ENCODE results near the gene MX1. TPM values are rescaled to one million over a fixed set of nuclear protein-coding genes. Genes with fewer than 3 reads are reported as not detected.

Gene MX1
- total and polyA plus RNA-seq, 2 donors (not counting 1 experiment from before 2014, with no cell fraction given) = 10.3 to 17.5 TPM

DNA sequence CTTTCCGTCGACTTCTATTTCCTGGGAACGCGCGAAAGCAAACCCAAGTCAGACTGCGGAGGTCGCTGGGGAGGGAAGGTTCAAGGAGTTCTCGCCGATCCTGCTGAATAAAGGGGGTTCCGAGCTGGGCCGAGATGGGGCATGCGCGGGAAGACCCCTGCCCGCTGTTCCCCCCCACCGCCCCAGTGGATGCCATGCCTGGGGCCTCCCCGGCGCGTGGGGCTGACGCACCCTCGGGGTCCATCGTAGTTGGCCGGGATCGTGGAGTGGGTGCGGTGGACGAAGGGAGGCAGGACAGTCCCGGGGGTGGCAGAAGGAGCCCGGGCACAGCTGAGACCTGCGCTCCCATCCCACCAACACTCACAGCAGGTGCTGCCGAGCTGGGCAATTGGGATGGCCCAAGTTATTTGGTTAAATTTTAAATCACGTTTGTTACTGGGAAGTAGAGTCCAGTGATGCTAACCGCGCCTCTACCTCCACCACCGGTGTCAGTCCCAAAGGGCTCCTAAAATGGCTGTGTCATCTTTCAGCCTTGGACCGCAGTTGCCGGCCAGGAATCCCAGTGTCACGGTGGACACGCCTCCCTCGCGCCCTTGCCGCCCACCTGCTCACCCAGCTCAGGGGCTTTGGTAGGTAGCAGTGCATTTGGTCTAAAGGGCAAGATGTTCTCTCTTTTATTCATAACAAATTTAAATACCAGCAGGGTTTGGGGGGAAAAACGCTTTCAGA, 801 bp downstream of the MX1 start:
- no peaks in the 10 kb centered on the region for H3K4me1 ChIP-seq (ENCODE audit: control insufficient read depth, extremely low read depth, insufficient read depth, low read length)
- H3K36me3 ChIP-seq (ENCODE audit: control insufficient read depth, insufficient read depth, low read length) = no peaks in the 10 kb centered on the region
- TF ChIP-seq, protein P1, sequence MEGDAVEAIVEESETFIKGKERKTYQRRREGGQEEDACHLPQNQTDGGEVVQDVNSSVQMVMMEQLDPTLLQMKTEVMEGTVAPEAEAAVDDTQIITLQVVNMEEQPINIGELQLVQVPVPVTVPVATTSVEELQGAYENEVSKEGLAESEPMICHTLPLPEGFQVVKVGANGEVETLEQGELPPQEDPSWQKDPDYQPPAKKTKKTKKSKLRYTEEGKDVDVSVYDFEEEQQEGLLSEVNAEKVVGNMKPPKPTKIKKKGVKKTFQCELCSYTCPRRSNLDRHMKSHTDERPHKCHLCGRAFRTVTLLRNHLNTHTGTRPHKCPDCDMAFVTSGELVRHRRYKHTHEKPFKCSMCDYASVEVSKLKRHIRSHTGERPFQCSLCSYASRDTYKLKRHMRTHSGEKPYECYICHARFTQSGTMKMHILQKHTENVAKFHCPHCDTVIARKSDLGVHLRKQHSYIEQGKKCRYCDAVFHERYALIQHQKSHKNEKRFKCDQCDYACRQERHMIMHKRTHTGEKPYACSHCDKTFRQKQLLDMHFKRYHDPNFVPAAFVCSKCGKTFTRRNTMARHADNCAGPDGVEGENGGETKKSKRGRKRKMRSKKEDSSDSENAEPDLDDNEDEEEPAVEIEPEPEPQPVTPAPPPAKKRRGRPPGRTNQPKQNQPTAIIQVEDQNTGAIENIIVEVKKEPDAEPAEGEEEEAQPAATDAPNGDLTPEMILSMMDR (conservative IDR thresholded peaks at IDR 0.05 in 1 of 2, IDR thresholded peaks at IDR 0.05 in 1 of 2; ENCODE audit: low read depth in 1 of 2, low read length in 2 of 2) = no peak
- no peak for TF ChIP-seq EZH2 (IDR thresholded peaks at IDR 0.05; ENCODE audit: low read length, missing control alignments)
- H2AFZ ChIP-seq (ENCODE audit: low read length) = peak overlapping the region; percentile 39
- peak overlapping the region; percentile 80 for H3K4me2 ChIP-seq (ENCODE audit: extremely low read depth, insufficient read depth, low read length)
- peak overlapping the region; percentile 23 for H3K9ac ChIP-seq (ENCODE audit: insufficient read depth, low read length)
- peak overlapping the region in 3 of 4 experiments; percentile 57 to 70 (median 57) for H3K4me3 ChIP-seq (replicated peaks in 1 of 4; ENCODE audit: control extremely low read depth in 1 of 4, insufficient read depth in 1 of 4, low read depth in 3 of 4, low read length in 4 of 4)
- DNase-seq (ENCODE audit: low read depth in 2 of 2) = no peak
- H3K79me2 ChIP-seq (ENCODE audit: control insufficient read depth, insufficient read depth, low read length) = no peaks in the 10 kb centered on the region
- H3K27ac ChIP-seq (ENCODE audit: insufficient read depth, low read length) = no peak overlapping the region
- H3K27me3 ChIP-seq (ENCODE audit: control insufficient read depth, insufficient read depth, low read length) = no peaks in the 10 kb centered on the region
- H4K20me1 ChIP-seq (ENCODE audit: control insufficient read depth, extremely low read depth, insufficient read depth, low read length) = no peaks in the 10 kb centered on the region
- H3K9me3 ChIP-seq (ENCODE audit: control insufficient read depth, insufficient read depth, low read depth, low read length) = no peaks in the 10 kb centered on the region

DNA sequence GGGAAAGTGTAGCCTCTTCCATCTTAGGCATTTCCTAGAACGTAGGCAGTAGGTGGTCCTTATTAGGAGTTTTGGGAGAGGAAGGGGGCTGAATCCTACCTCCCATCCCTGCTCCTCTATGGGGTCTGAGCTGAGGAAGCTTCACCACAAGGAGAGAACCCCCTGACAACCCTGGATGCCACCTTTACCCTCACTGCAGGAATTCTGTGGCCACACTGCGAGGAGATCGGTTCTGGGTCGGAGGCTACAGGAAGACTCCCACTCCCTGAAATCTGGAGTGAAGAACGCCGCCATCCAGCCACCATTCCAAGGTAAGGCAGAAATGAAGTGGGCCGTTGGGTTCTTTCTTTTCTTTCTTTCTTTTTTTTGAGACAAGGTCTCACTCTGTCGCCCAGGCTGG, 1.5 kb downstream of the MX1 start:
- TF ChIP-seq, protein P1 (conservative IDR thresholded peaks at IDR 0.05 in 1 of 2, IDR thresholded peaks at IDR 0.05 in 1 of 2; ENCODE audit: low read depth in 1 of 2, low read length in 2 of 2) = no peak
- no peak for TF ChIP-seq EZH2 (IDR thresholded peaks at IDR 0.05; ENCODE audit: low read length, missing control alignments)
- H3K27ac ChIP-seq (ENCODE audit: insufficient read depth, low read length) = no peak overlapping the region
- H2AFZ ChIP-seq (ENCODE audit: low read length) = no peak overlapping the region
- no peak overlapping the region for H3K9ac ChIP-seq (ENCODE audit: insufficient read depth, low read length)
- no peaks in the 10 kb centered on the region for H4K20me1 ChIP-seq (ENCODE audit: control insufficient read depth, extremely low read depth, insufficient read depth, low read length)
- no peak overlapping the region for H3K4me2 ChIP-seq (ENCODE audit: extremely low read depth, insufficient read depth, low read length)
- H3K79me2 ChIP-seq (ENCODE audit: control insufficient read depth, insufficient read depth, low read length) = no peaks in the 10 kb centered on the region
- H3K36me3 ChIP-seq (ENCODE audit: control insufficient read depth, insufficient read depth, low read length) = no peaks in the 10 kb centered on the region
- H3K4me3 ChIP-seq (replicated peaks in 1 of 4; ENCODE audit: control extremely low read depth in 1 of 4, insufficient read depth in 1 of 4, low read depth in 3 of 4, low read length in 4 of 4) = no peak overlapping the region
- DNase-seq (ENCODE audit: low read depth in 2 of 2) = no peak
- no peaks in the 10 kb centered on the region for H3K9me3 ChIP-seq (ENCODE audit: control insufficient read depth, insufficient read depth, low read depth, low read length)
- no peaks in the 10 kb centered on the region for H3K27me3 ChIP-seq (ENCODE audit: control insufficient read depth, insufficient read depth, low read length)
- H3K4me1 ChIP-seq (ENCODE audit: control insufficient read depth, extremely low read depth, insufficient read depth, low read length) = no peaks in the 10 kb centered on the region

DNA sequence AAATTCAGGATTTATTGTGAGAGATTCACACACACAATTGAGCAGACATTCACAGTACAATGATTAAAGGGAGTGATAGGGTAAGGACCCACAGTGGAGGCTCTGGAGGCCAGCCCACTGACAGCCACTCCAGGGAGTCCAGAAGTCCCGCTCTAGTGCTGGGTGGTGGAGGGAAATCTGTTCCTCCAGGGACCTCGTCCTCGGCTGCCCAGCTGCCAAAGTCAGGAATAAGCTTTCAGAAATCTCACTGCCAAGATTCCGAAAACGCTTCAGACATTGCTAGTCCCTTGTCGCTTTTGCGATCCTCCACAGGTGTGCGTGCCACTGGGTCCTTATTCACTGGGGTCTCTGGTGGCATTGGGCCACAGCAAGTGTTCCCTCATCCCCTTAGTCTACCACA, 2.3 kb downstream of the MX1 start:
- Histone ChIP-seq H3K27ac (ENCODE audit: insufficient read depth, low read length) (no peak overlapping the region), H3K9me3 (ENCODE audit: control insufficient read depth, insufficient read depth, low read depth, low read length) (no peaks in the 10 kb centered on the region), H3K4me2 (ENCODE audit: extremely low read depth, insufficient read depth, low read length) (no peak overlapping the region), H2AFZ (ENCODE audit: low read length) (no peak overlapping the region), H3K79me2 (ENCODE audit: control insufficient read depth, insufficient read depth, low read length) (no peaks in the 10 kb centered on the region), H3K36me3 (ENCODE audit: control insufficient read depth, insufficient read depth, low read length) (no peaks in the 10 kb centered on the region), H3K4me3 (replicated peaks in 1 of 4; ENCODE audit: control extremely low read depth in 1 of 4, insufficient read depth in 1 of 4, low read depth in 3 of 4, low read length in 4 of 4) (no peak overlapping the region), H3K9ac (ENCODE audit: insufficient read depth, low read length) (no peak overlapping the region), H3K4me1 (ENCODE audit: control insufficient read depth, extremely low read depth, insufficient read depth, low read length) (no peaks in the 10 kb centered on the region), H4K20me1 (ENCODE audit: control insufficient read depth, extremely low read depth, insufficient read depth, low read length) (no peaks in the 10 kb centered on the region), H3K27me3 (ENCODE audit: control insufficient read depth, insufficient read depth, low read length) (no peaks in the 10 kb centered on the region)
- DNase-seq (ENCODE audit: low read depth in 2 of 2) = no peak
- TF ChIP-seq EZH2 (IDR thresholded peaks at IDR 0.05; ENCODE audit: low read length, missing control alignments) = no peak
- TF ChIP-seq, protein P1 (conservative IDR thresholded peaks at IDR 0.05 in 1 of 2, IDR thresholded peaks at IDR 0.05 in 1 of 2; ENCODE audit: low read depth in 1 of 2, low read length in 2 of 2) = no peak
